ENCODE results near the gene TMEM201.

- TF ChIP-seq REST (IDR thresholded peaks at IDR 0.05; ENCODE audit: insufficient read depth in 1 of 2, low read depth in 2 of 2, low read length in 2 of 2) (no peak), POLR2AphosphoS5 (IDR thresholded peaks at IDR 0.05; ENCODE audit: low read depth, low read length) (no peak), TAF1 (IDR thresholded peaks at IDR 0.05; ENCODE audit: borderline replicate concordance, insufficient read depth, low read length) (no peak)
Observed at GRCh38 chr1:9657521-9658032, 68.9 kb downstream of the TMEM201 start.

Data from PFSK-1 (cell line).